ENCODE results near the gene CASP7.

Gene CASP7

DNA sequence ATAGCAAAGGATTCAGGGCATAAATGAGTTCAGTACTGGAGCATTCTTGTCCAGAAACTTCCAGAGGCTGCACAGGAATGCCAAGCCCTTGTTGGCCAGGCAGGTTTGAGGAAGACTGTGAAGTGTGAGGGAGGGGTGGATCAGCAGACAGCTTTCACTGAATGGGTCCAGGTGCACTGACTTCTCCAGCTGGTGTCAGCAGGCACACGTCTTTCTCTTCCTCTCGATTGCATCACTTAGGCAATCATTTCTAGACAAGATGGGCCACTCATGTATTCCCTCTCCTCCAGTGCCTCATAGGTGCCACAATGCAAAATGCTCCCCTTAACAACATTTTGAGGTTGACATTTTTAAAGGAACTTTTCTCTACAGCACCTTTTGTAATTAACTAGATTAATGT is 56.2 kb downstream of the CASP7 start:
- Histone ChIP-seq H3K4me1 (ENCODE audit: insufficient read depth, low read length) (no peaks in the 10 kb centered on the region), H3K4me3 (ENCODE audit: low read length) (no peak overlapping the region), H3K36me3 (ENCODE audit: insufficient read depth, low read length) (no peaks in the 10 kb centered on the region), H2AFZ (ENCODE audit: low read depth, low read length) (no peak overlapping the region), H3K27me3 (ENCODE audit: insufficient read depth, low read length) (no peaks in the 10 kb centered on the region), H3K9me3 (ENCODE audit: low read length) (no peaks in the 10 kb centered on the region)

DNA sequence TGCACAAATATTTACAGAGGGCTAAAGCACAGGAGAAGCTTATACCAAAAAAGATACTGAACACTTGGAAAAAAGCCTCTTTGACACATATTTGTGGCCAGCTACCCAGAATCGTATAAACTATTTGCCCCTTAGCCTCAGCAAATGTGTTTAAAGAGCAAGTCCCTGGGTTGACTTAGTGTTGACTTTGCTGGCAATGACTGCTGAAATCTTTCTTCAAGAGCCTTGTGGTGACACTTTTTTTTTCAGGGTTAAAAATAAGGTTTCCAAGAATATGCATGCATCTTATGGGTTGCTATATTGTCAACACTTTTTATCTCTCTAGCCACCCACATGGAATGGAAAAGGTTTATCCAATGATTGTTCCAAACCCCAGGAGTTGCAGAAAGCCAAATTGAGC is 56.9 kb downstream of the CASP7 start:
- Histone ChIP-seq H3K27me3 (ENCODE audit: insufficient read depth, low read length) (no peaks in the 10 kb centered on the region), H3K9me3 (ENCODE audit: low read length) (no peaks in the 10 kb centered on the region), H3K36me3 (ENCODE audit: insufficient read depth, low read length) (no peaks in the 10 kb centered on the region), H2AFZ (ENCODE audit: low read depth, low read length) (no peak overlapping the region), H3K4me3 (ENCODE audit: low read length) (no peak overlapping the region), H3K4me1 (ENCODE audit: insufficient read depth, low read length) (no peaks in the 10 kb centered on the region)

GRCh38 chr10:113739031-113739430 is 59.3 kb downstream of the CASP7 start:
- Histone ChIP-seq H3K36me3 (ENCODE audit: insufficient read depth, low read length) (no peaks in the 10 kb centered on the region), H3K4me3 (ENCODE audit: low read length) (no peak overlapping the region), H2AFZ (ENCODE audit: low read depth, low read length) (no peak overlapping the region), H3K9me3 (ENCODE audit: low read length) (no peaks in the 10 kb centered on the region), H3K27me3 (ENCODE audit: insufficient read depth, low read length) (no peaks in the 10 kb centered on the region), H3K4me1 (ENCODE audit: insufficient read depth, low read length) (no peaks in the 10 kb centered on the region)

- no peaks in the 10 kb centered on the region for H3K4me1 ChIP-seq (ENCODE audit: insufficient read depth, low read length)
- no peak overlapping the region for H2AFZ ChIP-seq (ENCODE audit: low read depth, low read length)
- H3K4me3 ChIP-seq (ENCODE audit: low read length), result no peak overlapping the region
- H3K36me3 ChIP-seq (ENCODE audit: insufficient read depth, low read length), result no peaks in the 10 kb centered on the region
- no peaks in the 10 kb centered on the region for H3K27me3 ChIP-seq (ENCODE audit: insufficient read depth, low read length)
- no peaks in the 10 kb centered on the region for H3K9me3 ChIP-seq (ENCODE audit: low read length)
These were observed 59.9 kb downstream of the CASP7 start for GRCh38 chr10:113739577-113739976.

- Histone ChIP-seq H3K27me3 (ENCODE audit: insufficient read depth, low read length) (no peaks in the 10 kb centered on the region), H3K4me3 (ENCODE audit: low read length) (no peak overlapping the region), H3K36me3 (ENCODE audit: insufficient read depth, low read length) (no peaks in the 10 kb centered on the region), H3K4me1 (ENCODE audit: insufficient read depth, low read length) (no peaks in the 10 kb centered on the region), H2AFZ (ENCODE audit: low read depth, low read length) (no peak overlapping the region), H3K9me3 (ENCODE audit: low read length) (no peaks in the 10 kb centered on the region)
These were observed 61.1 kb downstream of the CASP7 start for GRCh38 chr10:113740850-113741249.

DNA sequence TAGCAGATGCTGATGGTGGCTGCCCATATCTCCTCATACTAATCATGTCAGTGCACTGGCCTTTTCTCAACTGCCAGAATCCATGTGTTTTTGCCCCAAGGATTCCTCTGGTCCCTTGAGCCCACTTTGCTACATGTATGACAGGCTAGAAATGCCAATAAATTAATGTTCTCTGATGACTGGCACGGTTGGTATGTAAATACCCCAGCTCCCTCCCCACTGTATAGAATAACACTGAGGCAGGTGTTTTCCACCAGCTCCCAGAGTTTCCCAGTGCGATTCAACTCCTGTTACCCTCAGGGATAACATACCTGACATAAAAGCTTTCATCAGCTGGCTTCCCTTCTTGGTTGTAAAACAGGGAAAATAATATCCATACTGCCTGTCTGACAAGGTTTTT is 62.8 kb downstream of the CASP7 start:
- Histone ChIP-seq H3K27me3 (ENCODE audit: insufficient read depth, low read length) (no peaks in the 10 kb centered on the region), H3K4me1 (ENCODE audit: insufficient read depth, low read length) (no peaks in the 10 kb centered on the region), H3K4me3 (ENCODE audit: low read length) (no peak overlapping the region), H2AFZ (ENCODE audit: low read depth, low read length) (no peak overlapping the region), H3K36me3 (ENCODE audit: insufficient read depth, low read length) (no peaks in the 10 kb centered on the region), H3K9me3 (ENCODE audit: low read length) (no peaks in the 10 kb centered on the region)

- no peaks in the 10 kb centered on the region for H3K27me3 ChIP-seq (ENCODE audit: insufficient read depth, low read length)
- no peaks in the 10 kb centered on the region for H3K4me1 ChIP-seq (ENCODE audit: insufficient read depth, low read length)
- H3K9me3 ChIP-seq (ENCODE audit: low read length), result no peaks in the 10 kb centered on the region
- H3K36me3 ChIP-seq (ENCODE audit: insufficient read depth, low read length), result no peaks in the 10 kb centered on the region
- no peak overlapping the region for H2AFZ ChIP-seq (ENCODE audit: low read depth, low read length)
- no peak overlapping the region for H3K4me3 ChIP-seq (ENCODE audit: low read length)
These were observed 63.9 kb downstream of the CASP7 start for GRCh38 chr10:113743594-113743993.

DNA sequence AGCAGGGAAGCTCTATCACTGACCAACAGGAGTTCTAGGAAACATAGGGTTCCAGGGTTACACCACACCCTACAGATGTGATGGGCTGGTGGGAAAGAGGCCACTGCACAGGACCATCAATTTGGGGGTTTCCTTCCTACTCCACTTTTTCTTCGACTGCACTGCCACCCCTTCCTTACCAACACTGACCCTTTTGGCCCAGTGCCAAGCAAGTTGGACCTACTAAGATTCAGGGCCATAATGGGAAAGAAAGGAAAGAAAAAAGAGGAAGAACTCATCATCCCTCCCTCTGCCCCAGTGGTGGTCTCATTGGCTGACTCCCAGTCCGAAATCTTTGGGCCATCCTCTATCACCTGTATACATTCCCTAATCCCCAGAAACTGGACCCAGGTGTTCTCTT is 65.7 kb downstream of the CASP7 start:
- Histone ChIP-seq H3K4me1 (ENCODE audit: insufficient read depth, low read length) (no peaks in the 10 kb centered on the region), H3K27me3 (ENCODE audit: insufficient read depth, low read length) (no peaks in the 10 kb centered on the region)

DNA sequence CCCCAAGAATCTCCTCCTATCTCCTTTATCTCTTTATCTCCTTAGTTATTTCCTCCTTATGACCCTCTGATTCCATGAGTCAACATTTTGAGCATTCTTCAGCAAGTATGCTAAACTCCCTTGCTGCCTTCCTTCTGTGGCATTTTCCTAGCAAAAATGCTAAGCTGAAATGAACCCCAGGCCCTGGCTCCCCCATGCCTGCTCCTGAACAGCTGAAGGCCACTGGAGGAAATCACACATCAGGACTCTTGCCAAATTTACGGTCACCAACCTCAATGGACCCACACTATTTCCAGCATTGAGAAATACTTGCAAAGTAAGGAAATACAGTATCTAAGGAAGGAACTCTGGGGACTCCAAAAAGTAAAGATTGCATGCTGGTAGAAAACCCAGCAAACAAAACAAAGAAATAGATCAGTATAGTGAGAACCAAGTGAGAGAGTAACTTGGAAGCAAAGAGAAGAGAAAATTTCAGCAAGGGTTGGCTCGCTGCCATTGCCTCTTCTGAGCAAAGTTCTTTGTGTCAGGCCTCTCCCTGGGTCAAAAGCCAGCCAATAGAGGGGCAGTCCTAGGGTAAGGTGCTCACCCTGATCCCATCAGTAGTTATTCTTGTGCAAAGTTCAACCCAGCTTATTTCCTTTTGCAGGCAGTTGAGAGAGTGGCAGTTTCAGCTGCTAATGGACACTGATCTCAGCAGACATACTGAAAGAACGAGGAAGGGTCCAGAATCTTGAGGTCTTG is 66.7 kb downstream of the CASP7 start:
- no peaks in the 10 kb centered on the region for H3K27me3 ChIP-seq (ENCODE audit: insufficient read depth, low read length)
- no peaks in the 10 kb centered on the region for H3K36me3 ChIP-seq (ENCODE audit: insufficient read depth, low read length)
- no peak overlapping the region for H3K4me3 ChIP-seq (ENCODE audit: low read length)
- no peak overlapping the region for H2AFZ ChIP-seq (ENCODE audit: low read depth, low read length)
- H3K4me1 ChIP-seq (ENCODE audit: insufficient read depth, low read length), result no peaks in the 10 kb centered on the region
- H3K9me3 ChIP-seq (ENCODE audit: low read length), result no peaks in the 10 kb centered on the region

More for the DNA sequence above, 65.7 kb downstream of the CASP7 start:
- Histone ChIP-seq H2AFZ (ENCODE audit: low read depth, low read length) (no peak overlapping the region), H3K36me3 (ENCODE audit: insufficient read depth, low read length) (no peaks in the 10 kb centered on the region), H3K9me3 (ENCODE audit: low read length) (no peaks in the 10 kb centered on the region), H3K4me3 (ENCODE audit: low read length) (no peak overlapping the region)

DNA sequence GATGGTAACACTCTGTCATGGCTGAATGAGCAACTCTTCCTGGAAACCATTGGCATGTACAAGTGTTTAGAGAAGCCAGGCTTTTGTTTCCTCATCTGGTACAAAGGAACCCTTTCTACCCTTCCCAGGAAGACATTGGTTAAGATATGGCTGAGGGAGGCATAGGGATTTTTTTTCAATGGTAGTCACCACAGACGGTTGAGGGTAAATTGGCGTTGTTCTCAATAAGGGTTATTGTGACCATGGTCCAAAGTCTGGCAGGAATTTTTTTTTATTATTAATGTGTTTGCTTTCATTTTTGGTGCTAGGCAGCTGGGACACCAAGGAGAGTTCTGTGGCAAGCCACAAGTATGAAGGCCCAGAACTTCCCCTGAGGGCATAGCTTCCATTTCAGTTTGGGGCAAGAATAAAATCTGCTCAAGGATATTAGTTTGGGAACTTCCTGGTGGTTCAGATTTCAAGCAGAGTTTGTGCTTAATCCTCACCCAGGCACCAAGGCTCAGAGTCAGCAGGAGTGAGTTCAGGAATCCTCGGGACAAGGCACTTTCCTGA is 71.5 kb downstream of the CASP7 start, which contains the start of gene PLEKHS1:
Gene PLEKHS1, plus strand, starts transcription at position 502 of the 552 bp plus-strand sequence. CDS start 3,596 bp downstream, outside the sequence.
- H3K4me1 ChIP-seq (ENCODE audit: insufficient read depth, low read length), result no peaks in the 10 kb centered on the region
- H3K4me3 ChIP-seq (ENCODE audit: low read length), result no peak within 1 kb of the TSS
- no peaks in the 10 kb centered on the region for H3K9me3 ChIP-seq (ENCODE audit: low read length)
- H3K27me3 ChIP-seq (ENCODE audit: insufficient read depth, low read length), result no peaks in the 10 kb centered on the region
- H3K36me3 ChIP-seq (ENCODE audit: insufficient read depth, low read length), result no peaks in the 10 kb centered on the region
- H2AFZ ChIP-seq (ENCODE audit: low read depth, low read length), result no peak within 1 kb of the TSS

DNA sequence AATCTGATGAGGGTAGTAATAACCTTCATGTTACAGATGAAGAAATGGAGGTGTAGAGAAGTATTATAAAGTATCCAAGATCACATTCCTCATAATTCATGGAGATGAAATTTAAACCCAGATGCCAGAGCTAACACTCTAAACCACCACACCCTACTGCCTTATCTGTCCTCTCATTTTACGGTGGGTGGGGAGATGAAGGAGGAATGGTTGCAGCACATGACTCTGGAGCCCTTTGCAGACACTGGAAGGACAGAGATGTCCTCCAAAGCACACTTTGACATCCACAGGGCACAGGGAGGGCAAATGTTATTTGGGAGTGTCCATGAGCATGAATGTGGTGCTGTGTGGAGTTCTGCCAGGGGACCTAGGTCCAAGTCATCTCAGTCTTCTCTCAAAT is 72.8 kb downstream of the CASP7 start:
- H2AFZ ChIP-seq (ENCODE audit: low read depth, low read length), result no peak overlapping the region
- no peaks in the 10 kb centered on the region for H3K4me1 ChIP-seq (ENCODE audit: insufficient read depth, low read length)
- no peaks in the 10 kb centered on the region for H3K36me3 ChIP-seq (ENCODE audit: insufficient read depth, low read length)
- no peaks in the 10 kb centered on the region for H3K9me3 ChIP-seq (ENCODE audit: low read length)
- H3K27me3 ChIP-seq (ENCODE audit: insufficient read depth, low read length), result no peaks in the 10 kb centered on the region
- no peak overlapping the region for H3K4me3 ChIP-seq (ENCODE audit: low read length)

- no peak overlapping the region for H2AFZ ChIP-seq (ENCODE audit: low read depth, low read length)
- H3K4me3 ChIP-seq (ENCODE audit: low read length), result no peak overlapping the region
- no peaks in the 10 kb centered on the region for H3K27me3 ChIP-seq (ENCODE audit: insufficient read depth, low read length)
- H3K36me3 ChIP-seq (ENCODE audit: insufficient read depth, low read length), result no peaks in the 10 kb centered on the region
- H3K4me1 ChIP-seq (ENCODE audit: insufficient read depth, low read length), result no peaks in the 10 kb centered on the region
- no peaks in the 10 kb centered on the region for H3K9me3 ChIP-seq (ENCODE audit: low read length)
These were observed 73.4 kb downstream of the CASP7 start for GRCh38 chr10:113753020-113753692.

DNA sequence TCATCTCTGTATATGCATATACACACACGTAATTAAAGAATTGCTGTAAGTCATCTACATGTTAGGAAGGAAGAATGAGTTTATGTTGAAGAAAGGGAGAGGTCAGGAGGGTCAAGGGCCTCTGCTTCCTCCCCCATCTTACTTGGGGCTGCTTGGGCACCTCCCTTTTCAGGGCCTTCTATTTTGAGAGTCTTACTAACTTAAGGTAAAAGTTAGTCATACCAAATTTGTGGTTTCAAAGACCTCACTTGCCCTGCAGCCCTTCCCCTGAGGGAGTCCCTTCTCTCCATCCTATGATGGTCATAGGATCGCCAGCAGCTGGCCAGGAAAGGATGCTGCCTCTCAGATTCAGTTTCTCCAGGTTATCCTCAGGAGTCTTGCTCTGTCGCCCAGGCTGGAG is 74.4 kb downstream of the CASP7 start:
- no peaks in the 10 kb centered on the region for H3K36me3 ChIP-seq (ENCODE audit: insufficient read depth, low read length)
- no peaks in the 10 kb centered on the region for H3K4me1 ChIP-seq (ENCODE audit: insufficient read depth, low read length)
- H3K4me3 ChIP-seq (ENCODE audit: low read length), result no peak overlapping the region
- no peaks in the 10 kb centered on the region for H3K27me3 ChIP-seq (ENCODE audit: insufficient read depth, low read length)
- H3K9me3 ChIP-seq (ENCODE audit: low read length), result no peaks in the 10 kb centered on the region
- H2AFZ ChIP-seq (ENCODE audit: low read depth, low read length), result no peak overlapping the region

All from neuron (in vitro differentiated cells).